Measurements from ENCODE around the gene NRDE2. TPM values are rescaled to one million over a fixed set of nuclear protein-coding genes. Genes with fewer than 3 reads are reported as not detected.

The NRDE2 gene
- total RNA-seq, 4 donors from 2014 or later = 7.8 to 28.0 (median 11.2) TPM

GRCh38 chr14:90318016-90318415 is 13.7 kb downstream of the NRDE2 start:
- TF ChIP-seq CTCF (IDR thresholded peaks at IDR 0.05) (no peak), POLR2AphosphoS5 (IDR thresholded peaks at IDR 0.05) (no peak), POLR2A (IDR thresholded peaks at IDR 0.05) (no peak), EP300 (IDR thresholded peaks at IDR 0.05) (no peak)
- Histone ChIP-seq H3K4me3 (no peak overlapping the region), H3K4me1 (peaks cover 0 to 15% (median 0%) of the 10 kb centered on the region in 3 donors), H3K27ac (no peak overlapping the region), H3K27me3 (no peaks in the 10 kb centered on the region), H3K9me3 (no peaks in the 10 kb centered on the region), H3K36me3 (peaks cover 9 to 55% of the 10 kb centered on the region in 2 donors)
- no peak for ATAC-seq
- WGBS, 2 donors (ENCODE audit: low coverage in 1 of 2) = 82 to 88% methylated on average over 4 of the region's 4 CpGs

GRCh38 chr14:90317286-90317685 is 14.5 kb downstream of the NRDE2 start:
- 78 to 88% methylated on average over 2 of the region's 2 CpGs for WGBS, 2 donors (ENCODE audit: low coverage in 1 of 2)
- Histone ChIP-seq H3K27ac (no peak overlapping the region), H3K27me3 (no peaks in the 10 kb centered on the region), H3K4me1 (peaks cover 0 to 8% (median 0%) of the 10 kb centered on the region in 3 donors), H3K4me3 (no peak overlapping the region), H3K36me3 (peaks cover 9 to 62% of the 10 kb centered on the region in 2 donors), H3K9me3 (no peaks in the 10 kb centered on the region)
- ATAC-seq = no peak
- TF ChIP-seq EP300 (IDR thresholded peaks at IDR 0.05) (no peak), POLR2A (IDR thresholded peaks at IDR 0.05) (no peak), POLR2AphosphoS5 (IDR thresholded peaks at IDR 0.05) (no peak), CTCF (IDR thresholded peaks at IDR 0.05) (no peak)

- peaks cover 3 to 94% of the 10 kb centered on the region in 2 donors for H3K36me3 ChIP-seq
- no peak overlapping the region for H3K4me3 ChIP-seq
- H3K27ac ChIP-seq = no peak overlapping the region
- no peaks in the 10 kb centered on the region for H3K4me1 ChIP-seq
- no peak for ATAC-seq
- no peaks in the 10 kb centered on the region for H3K27me3 ChIP-seq
- WGBS, 2 donors (ENCODE audit: low coverage in 1 of 2) = 90 to 95% methylated on average over 3 to 7 of the region's 7 CpGs
- H3K9me3 ChIP-seq = no peaks in the 10 kb centered on the region
- no peak for TF ChIP-seq EP300 (IDR thresholded peaks at IDR 0.05)
- no peak for TF ChIP-seq CTCF (IDR thresholded peaks at IDR 0.05)
- no peak for TF ChIP-seq POLR2A (IDR thresholded peaks at IDR 0.05)
- no peak for TF ChIP-seq POLR2AphosphoS5 (IDR thresholded peaks at IDR 0.05)
These were observed 23.2 kb downstream of the NRDE2 start for GRCh38 chr14:90308561-90308960.

DNA sequence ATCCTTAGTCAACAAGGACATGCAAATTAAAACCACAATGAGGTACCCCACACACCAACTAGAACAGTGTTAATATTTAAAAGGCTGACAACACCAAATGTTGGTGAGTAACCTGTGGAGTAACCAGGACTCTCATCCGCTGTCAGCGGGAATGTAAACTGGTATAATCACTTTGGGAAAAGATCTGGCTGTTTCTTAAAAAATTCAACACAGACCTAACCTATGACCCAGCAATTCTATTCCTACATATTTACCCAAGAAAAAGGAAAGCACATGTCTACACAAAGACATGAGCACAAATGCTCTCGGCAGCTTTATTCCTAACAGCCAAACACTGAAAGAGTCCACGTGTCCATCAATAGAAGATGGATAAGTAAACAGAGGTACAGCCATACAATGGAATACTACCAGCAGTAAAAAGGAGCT is 26.6 kb downstream of the NRDE2 start:
- 40 to 94% methylated on average over 1 to 3 of the region's 4 CpGs for WGBS, 2 donors (ENCODE audit: low coverage in 1 of 2)
- H3K4me1 ChIP-seq = peaks cover 0 to 26% (median 12%) of the 10 kb centered on the region in 3 donors
- no peak for TF ChIP-seq EP300 (IDR thresholded peaks at IDR 0.05)
- ATAC-seq = no peak
- no peaks in the 10 kb centered on the region for H3K27me3 ChIP-seq
- no peak overlapping the region for H3K4me3 ChIP-seq
- H3K36me3 ChIP-seq = peaks cover 0 to 72% of the 10 kb centered on the region in 2 donors
- no peak overlapping the region for H3K27ac ChIP-seq
- no peaks in the 10 kb centered on the region for H3K9me3 ChIP-seq

DNA sequence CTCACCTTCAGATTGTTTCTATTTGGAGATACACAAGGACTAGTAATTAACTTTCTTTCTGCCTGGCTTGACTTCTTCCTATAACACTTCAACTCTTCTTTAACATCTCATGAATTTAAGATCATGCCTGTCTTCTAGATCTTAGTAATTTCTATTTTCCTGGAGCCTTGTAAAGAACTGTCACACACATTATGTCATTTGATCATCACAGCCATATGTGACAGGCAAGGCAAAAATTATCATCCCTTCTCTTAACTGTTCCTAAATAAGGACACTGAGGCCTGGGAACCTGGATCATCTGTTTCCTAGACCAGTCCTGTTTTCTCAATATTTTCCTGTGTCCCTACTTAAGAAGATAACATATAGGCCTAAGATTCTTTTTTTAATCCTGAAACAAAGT is 27.2 kb downstream of the NRDE2 start:
- H3K27me3 ChIP-seq = no peaks in the 10 kb centered on the region
- H3K27ac ChIP-seq = no peak overlapping the region
- ATAC-seq = no peak
- peaks cover 0 to 67% of the 10 kb centered on the region in 2 donors for H3K36me3 ChIP-seq
- H3K4me1 ChIP-seq = peaks cover 0 to 33% (median 12%) of the 10 kb centered on the region in 3 donors
- no peaks in the 10 kb centered on the region for H3K9me3 ChIP-seq
- H3K4me3 ChIP-seq = no peak overlapping the region
- TF ChIP-seq POLR2A (IDR thresholded peaks at IDR 0.05) (no peak), EP300 (IDR thresholded peaks at IDR 0.05) (no peak), POLR2AphosphoS5 (IDR thresholded peaks at IDR 0.05) (no peak)

- no peak for ATAC-seq
- TF ChIP-seq CTCF (IDR thresholded peaks at IDR 0.05) (no peak), POLR2AphosphoS5 (IDR thresholded peaks at IDR 0.05) (no peak), POLR2A (IDR thresholded peaks at IDR 0.05) (no peak), EP300 (IDR thresholded peaks at IDR 0.05) (no peak)
- Histone ChIP-seq H3K27me3 (no peaks in the 10 kb centered on the region), H3K4me3 (no peak overlapping the region), H3K27ac (peak overlapping the region in 1 of 4 donors; percentile 69), H3K36me3 (peaks cover 0 to 63% of the 10 kb centered on the region in 2 donors), H3K4me1 (peaks cover 0 to 43% (median 12%) of the 10 kb centered on the region in 3 donors), H3K9me3 (no peaks in the 10 kb centered on the region)
- WGBS, 2 donors (ENCODE audit: low coverage in 1 of 2) = 86 to 94% methylated on average over 3 to 4 of the region's 4 CpGs
These were observed 28.3 kb downstream of the NRDE2 start for GRCh38 chr14:90303473-90303872.

Measured in gastroesophageal sphincter (tissue), 4 donors.